Umbilical cord (tissue), 2 donors: ENCODE data around the gene TDRD6. TPM values are rescaled to one million over a fixed set of nuclear protein-coding genes. Genes with fewer than 3 reads are reported as not detected.
"Not testable (repeated sequence)": the region's sequence is repeated elsewhere in the genome, so short reads cannot be mapped to it uniquely, and the experiment has no call there.

Experiments
- DNase-seq: peaks from one replicate; pipeline ENCODE4 v3.0.0-alpha.2; 2015; ENCODE audit warnings: low spot score
- total RNA-seq: library from RNA; depleted of rRNA; stranded (reverse); fragments of >200 nt; gene quantifications from one replicate; pipeline ENCODE4 v1.2.3, GENCODE V29; 2014; ENCODE audit warnings: low replicate concordance; ENCODE audit not compliant: insufficient read depth

The TDRD6 gene, protein sequence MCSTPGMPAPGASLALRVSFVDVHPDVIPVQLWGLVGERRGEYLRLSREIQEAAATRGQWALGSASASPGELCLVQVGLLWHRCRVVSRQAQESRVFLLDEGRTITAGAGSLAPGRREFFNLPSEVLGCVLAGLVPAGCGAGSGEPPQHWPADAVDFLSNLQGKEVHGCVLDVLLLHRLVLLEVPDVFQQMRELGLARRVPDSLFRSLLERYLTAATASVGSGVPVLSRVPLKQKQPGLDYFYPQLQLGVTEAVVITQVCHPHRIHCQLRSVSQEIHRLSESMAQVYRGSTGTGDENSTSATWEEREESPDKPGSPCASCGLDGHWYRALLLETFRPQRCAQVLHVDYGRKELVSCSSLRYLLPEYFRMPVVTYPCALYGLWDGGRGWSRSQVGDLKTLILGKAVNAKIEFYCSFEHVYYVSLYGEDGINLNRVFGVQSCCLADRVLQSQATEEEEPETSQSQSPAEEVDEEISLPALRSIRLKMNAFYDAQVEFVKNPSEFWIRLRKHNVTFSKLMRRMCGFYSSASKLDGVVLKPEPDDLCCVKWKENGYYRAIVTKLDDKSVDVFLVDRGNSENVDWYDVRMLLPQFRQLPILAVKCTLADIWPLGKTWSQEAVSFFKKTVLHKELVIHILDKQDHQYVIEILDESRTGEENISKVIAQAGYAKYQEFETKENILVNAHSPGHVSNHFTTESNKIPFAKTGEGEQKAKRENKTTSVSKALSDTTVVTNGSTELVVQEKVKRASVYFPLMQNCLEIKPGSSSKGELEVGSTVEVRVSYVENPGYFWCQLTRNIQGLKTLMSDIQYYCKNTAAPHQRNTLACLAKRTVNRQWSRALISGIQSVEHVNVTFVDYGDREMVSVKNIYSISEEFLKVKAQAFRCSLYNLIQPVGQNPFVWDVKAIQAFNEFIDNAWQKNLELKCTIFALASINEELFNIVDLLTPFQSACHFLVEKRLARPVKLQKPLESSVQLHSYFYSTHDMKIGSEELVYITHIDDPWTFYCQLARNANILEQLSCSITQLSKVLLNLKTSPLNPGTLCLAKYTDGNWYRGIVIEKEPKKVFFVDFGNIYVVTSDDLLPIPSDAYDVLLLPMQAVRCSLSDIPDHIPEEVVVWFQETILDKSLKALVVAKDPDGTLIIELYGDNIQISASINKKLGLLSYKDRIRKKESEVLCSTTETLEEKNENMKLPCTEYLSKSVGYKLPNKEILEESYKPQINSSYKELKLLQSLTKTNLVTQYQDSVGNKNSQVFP (N-terminal part only)
- 6.7 TPM for total RNA-seq

DNA sequence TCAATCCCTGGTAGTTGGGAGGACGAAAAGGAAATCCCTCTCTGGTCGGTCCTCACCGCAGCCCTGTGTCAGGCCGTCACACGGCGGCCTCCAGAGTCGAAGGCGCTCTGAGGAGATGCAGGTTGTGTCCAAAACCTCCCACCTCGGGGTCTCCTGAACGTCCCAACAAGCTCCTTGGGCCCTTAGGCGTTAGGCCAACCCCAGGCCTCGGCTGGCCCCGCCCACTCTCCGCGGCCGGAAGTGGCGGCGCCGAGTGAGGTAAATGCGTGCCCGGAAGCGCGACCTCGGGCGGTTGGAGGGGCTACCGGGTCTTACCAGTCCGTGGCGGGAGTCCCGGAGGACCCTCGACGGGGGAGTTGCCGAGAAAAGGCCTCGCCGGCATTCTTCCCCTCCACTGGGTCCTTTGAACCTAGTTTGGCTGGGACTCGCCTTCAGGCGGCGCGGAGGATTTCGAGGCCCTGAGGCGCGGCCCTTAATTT is at the start of gene TDRD6:
Gene TDRD6 (plus strand): TSS at position 267 of the 479 bp plus-strand sequence. CDS start 244 bp downstream, outside the sequence.
- no peak for DNase-seq

DNA sequence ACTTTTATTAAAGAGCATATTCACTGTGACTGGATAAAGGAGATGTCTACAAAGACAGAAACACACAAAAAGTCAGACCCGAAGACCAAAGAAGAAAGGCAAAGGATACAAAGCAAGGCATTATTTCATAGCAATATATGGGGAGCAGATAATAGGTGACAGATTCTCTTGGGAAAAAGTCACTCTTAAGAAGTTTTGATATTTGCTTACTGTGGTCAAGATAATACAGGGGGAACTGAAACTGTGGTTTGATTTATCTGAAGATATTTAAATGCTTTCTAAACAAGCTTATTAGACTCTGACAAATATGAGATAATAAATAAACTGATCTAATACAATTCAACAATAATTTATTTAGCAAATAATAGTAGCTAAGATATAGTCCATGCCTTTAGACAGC is 49.8 kb upstream of the TDRD6 start:
- DNase-seq = no peak

GRCh38 chr6:46638650-46639049 is 49.0 kb upstream of the TDRD6 start:
- DNase-seq = no peak

DNA sequence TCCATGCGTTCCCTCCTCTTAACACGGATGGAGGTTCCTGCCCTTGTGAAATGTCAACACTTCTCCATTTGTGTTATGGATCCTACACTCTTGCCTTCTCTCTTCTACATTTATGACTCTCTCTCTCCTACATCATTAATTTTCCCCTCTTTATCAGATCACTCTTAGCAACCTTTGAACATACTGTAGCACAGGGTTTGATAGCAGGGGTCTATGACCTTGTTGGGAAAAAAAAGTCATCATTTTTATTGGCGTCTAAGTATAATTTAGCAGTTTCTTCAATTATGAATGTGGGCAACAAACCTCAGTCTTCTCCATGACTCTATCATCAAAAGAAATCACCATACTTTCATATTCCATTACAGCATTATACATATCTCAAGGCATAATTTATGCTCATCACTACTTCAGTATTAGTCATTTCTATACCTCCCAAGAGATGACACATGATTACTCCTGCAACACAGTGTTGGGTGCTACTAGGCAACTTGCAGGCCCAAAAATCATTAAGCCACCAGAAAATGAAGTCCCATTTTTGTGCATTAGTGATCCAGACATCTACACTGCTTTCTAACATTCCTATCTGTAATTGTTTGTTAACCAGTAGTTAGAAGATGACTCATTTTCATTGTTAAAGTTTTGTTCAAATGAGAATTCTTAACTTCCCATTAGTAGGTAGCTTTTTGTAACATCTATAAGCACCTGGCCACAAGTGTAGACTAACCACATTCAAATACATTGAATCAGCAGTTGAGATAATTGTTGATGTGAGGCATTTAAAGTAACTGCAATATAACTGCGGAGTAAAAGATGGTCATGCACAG is 44.5 kb upstream of the TDRD6 start:
- DNase-seq = no peak

GRCh38 chr6:46645265-46645664 is 42.4 kb upstream of the TDRD6 start:
- DNase-seq = no peak

DNA sequence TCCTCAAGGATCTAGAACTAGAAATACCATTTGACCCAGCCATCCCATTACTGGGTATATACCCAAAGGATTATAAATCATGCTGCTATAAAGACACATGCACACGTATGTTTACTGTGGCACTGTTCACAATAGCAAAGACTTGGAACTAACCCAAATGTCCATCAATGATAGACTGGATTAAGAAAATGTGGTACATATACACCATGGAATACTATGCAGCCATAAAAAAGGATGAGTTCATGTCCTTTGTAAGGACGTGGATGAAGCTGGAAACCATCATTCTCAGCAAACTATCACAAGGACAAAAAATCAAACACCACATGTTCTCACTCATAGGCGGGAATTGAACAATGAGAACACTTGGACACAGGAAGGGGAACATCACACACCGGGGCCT is 39.6 kb upstream of the TDRD6 start:
- DNase-seq = not testable (repeated sequence)

- no peak for DNase-seq
These were observed 38.7 kb upstream of the TDRD6 start for GRCh38 chr6:46648869-46649492.

- no peak for DNase-seq
These were observed 36.7 kb upstream of the TDRD6 start for GRCh38 chr6:46651006-46651405.

GRCh38 chr6:46651816-46652215 is 35.9 kb upstream of the TDRD6 start:
- peak; percentile 3 for DNase-seq

DNA sequence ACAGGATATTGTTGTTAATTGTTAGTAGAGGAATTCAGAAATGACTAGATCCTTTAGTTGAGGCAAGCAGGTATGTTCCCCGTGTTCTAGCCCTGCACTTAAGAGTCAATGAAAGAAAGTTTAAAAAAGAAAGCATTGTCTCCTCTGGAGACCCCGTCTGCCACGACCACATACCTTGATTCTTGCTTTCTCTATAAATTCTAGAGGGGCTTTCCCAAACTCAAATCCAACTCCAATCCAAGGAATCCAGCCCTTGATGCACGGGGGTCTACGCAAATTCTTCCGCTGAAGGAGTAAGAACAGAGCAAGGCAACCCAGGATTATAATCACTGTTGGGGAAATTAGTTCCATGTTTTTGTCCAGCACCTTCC is 35.5 kb upstream of the TDRD6 start:
- DNase-seq = peak; percentile 3

- peak; percentile 94 for DNase-seq
These were observed 34.9 kb upstream of the TDRD6 start, which contains the start of the genes CYP39A1 and SLC25A27 for GRCh38 chr6:46652603-46653438. Gene CYP39A1, minus strand, starts transcription at chr6:46652818. Its CDS starts 236 bp downstream, at chr6:46652582. Gene SLC25A27, plus strand, starts transcription at chr6:46652975. Its CDS starts 218 bp downstream, at chr6:46653193.

- no peak for DNase-seq
These were observed 34.1 kb upstream of the TDRD6 start for GRCh38 chr6:46653439-46654195.

DNA sequence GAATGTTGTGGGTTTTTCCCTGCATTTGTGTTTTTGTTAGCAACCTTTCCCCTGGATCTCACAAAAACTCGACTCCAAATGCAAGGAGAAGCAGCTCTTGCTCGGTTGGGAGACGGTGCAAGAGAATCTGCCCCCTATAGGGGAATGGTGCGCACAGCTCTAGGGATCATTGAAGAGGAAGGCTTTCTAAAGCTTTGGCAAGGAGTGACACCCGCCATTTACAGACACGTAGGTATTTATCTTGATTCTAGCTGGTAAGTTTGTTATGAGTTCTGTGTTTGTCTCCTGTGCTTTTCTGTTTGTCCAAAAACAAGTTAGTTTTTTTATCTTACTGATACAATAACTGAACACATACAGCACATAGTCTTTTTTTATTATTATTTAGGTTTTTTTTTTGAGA is 31.9 kb upstream of the TDRD6 start:
- peak; percentile 3 for DNase-seq

DNA sequence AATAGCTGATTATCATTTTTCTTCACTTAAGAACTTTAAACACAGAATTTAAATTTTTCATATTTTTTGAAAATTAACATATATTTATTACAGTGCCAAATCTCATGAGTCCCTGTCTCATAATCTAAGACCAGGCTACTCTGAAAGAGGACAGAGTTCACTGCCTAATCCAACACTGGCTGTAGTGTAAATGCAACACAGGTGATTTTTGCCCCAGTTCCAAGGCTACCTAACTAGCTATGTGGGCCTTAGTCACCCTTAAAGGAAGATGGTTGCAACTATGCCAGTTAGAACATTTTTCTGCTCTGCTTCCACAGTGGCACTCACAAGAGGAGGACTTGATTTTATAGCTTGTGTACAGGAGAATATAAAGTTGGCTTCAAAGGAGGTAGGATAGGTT is 30.0 kb upstream of the TDRD6 start:
- no peak for DNase-seq

GRCh38 chr6:46661483-46661882 is 26.2 kb upstream of the TDRD6 start:
- DNase-seq = no peak

- DNase-seq = no peak
These were observed 20.3 kb upstream of the TDRD6 start for GRCh38 chr6:46667377-46667776.

DNA sequence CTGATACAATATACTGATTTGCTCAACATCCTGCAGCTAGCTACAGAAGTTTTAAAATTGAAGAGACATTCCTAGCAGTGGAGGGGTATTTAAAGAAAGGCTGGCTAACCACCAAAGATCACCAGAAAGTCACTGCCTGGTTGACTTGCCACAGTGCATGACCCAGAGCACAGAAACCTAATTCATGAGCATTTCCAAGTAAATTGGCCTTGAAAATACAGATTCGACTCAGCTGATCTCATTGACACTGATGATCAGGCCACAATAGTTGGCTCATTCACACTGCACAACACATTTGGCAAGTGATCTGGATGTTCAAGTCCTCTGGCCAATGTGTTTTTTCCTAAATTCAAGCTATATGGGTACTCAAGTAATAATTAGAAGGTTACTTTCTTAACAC is 13.3 kb upstream of the TDRD6 start:
- DNase-seq = no peak

DNA sequence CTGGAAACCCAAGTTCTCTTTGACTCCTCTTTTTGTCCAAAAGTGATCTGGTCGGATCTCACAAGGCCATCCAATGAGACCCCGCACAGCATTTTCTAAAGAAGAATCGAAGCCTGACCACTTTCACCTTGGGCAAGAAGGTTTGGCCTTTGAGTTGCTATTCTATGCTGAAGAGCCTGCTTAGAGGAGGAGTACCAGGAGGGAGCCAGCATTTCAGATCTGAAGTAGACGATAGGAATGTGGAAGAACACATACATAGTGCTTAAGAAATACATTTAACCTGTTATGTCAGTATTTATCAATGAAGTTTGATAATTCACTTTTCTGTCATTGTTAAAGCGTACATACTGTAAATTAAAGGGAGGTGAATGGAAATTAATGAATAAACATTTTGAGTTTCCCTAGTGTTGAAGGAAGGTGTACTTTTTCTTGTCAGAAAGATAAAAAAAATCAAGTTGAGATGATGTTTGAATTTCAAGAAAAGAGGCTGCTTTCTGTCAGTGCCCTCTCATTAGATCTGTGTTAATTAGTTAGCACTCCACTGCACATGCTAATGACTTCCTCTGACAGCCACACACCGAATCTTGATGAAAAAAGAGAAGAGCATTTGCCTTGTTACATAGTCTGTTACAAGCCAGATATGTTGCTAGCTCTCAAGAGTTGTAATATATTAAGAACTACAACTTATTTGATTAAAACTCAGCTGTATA is 10.9 kb upstream of the TDRD6 start:
- DNase-seq = no peak
